RPMI8226 (cell line): Measurements from ENCODE around the gene NME9.

Source experiments
- DNase-seq: peaks from one replicate; pipeline ENCODE4 v3.0.0-alpha.2; 2015

Gene NME9

DNA sequence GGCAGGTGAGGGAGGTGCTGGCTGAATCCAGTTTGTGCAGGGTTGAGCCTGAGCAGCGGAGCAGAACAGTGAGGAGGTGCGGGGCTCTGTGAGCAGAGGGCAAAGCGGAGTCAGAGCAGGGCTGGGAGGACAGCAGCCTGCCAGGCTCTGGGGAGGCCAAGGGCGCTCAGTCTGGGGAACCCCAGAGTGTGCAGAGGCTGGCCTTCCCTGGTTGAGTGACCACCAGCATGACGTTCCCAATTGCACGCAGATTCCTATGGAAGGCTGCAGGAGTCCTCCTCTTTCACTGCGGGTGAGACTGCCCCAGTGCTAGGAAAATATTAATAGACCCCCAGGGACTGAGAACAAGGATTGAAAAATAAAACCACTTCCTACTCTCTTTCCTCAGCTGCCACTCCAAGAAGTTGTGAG is 31.9 kb upstream of the NME9 start:
- DNase-seq, result no peak

DNA sequence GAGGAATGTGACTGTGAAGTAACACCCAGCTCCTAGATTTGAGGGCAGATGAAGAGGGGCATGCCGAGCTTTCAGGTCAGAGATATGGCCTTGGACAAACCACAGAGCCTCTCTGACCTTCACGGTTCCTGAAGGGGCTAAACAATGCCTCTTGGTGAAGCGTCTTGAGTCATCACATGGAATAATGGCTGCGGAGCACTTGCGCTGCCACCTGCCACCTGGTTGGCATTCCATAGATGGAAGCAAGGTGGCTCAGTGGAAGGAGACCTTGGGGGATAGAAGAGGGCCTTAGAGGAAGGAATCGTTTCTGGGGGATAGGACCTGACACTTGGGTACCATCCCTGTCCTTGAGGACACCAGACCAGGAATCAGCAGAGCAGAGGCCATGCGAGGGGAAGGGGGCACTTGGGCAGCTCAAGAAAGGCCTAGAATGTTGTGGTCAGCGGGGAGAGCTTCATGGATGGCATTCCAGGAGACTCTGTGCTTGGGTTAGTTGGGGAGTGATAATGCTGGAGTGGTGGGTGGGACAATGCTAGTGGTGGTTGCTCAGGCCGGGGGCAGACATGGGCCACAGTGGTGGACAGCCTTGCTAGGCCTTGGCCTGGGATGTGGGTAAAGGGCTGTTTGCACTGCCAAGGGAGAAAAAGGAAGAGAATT is 31.3 kb upstream of the NME9 start:
- no peak for DNase-seq

DNA sequence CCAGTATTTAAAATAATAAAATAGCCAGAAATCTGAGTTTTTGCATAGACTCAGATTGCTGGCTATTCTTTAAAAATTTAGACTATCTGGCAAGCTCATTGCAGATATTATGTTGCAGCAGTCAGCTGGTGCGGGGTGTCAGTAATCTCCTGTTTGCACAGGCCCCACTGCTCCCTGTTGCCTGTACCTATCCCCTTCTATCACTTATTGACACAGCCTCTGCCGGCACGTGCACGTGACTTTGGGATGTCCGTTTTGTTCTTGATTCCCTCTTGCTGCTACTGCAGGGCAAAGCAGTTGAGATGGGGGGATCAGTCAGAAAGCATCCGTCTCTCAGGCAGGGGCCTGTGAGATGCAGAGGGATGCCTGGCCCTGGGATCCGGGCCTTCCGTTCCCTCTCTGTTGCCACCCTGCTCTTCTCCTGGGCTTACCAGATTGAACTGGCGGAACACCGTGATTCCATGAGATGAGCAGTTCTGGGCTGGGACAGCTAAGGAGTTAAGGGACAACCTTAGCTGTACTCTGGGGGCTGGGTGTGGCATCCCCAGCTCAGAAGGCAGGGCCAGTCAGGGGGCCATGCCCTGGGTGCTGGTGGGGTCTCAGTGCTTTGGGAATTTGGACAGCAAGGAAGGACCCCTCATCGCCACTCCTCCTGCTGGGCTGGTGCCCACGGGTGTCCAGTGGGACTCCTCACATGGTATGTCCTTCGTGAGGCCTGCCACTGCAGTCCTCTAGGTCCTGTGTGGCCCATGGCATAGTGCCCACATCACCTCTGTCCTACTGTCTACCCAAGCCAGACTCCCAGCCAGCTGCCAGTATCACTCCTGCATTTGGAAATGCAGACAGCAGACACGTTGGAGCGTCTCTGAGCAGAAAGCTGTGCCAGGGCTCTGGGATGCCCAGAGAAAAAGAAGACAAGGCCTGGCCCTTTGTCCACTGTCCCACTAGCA is 30.5 kb upstream of the NME9 start:
- DNase-seq, result no peak

DNA sequence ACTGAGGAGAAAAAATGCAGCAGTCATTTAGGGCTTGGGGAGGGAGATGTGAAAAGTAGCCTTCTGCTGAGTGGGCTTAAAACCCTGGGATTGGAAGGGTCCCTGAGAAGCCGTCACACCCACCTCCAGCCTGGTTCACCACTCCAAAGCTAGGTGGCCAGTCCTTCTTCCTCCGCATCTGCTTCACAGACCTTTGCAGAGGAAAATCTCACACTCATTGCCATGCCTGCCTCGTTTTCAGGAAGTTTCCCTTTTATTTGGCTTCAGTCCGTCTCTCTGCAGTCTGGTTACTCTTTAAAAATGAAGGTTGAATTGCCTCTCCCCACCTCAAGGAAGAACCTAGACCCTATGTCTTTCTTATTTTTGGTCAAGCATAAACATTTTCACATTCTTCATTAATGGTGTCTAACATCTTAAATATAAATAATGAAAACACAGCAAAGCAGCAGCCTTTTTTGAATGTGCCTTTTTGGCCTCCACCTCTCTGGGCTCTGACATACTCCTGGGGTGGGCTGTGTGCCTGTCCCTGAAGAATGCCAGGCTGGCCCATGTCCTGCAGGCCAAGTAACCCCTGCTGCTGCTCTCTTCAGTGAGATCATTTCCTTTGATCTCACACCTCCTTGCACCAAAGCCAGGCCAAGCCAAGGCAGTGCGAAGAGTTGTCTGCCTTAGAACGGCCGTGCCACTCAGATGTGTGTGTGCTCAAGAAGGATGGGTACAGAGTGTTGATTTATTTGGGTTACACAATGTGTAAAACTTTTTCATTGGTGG is 29.7 kb upstream of the NME9 start:
- DNase-seq, result no peak

DNA sequence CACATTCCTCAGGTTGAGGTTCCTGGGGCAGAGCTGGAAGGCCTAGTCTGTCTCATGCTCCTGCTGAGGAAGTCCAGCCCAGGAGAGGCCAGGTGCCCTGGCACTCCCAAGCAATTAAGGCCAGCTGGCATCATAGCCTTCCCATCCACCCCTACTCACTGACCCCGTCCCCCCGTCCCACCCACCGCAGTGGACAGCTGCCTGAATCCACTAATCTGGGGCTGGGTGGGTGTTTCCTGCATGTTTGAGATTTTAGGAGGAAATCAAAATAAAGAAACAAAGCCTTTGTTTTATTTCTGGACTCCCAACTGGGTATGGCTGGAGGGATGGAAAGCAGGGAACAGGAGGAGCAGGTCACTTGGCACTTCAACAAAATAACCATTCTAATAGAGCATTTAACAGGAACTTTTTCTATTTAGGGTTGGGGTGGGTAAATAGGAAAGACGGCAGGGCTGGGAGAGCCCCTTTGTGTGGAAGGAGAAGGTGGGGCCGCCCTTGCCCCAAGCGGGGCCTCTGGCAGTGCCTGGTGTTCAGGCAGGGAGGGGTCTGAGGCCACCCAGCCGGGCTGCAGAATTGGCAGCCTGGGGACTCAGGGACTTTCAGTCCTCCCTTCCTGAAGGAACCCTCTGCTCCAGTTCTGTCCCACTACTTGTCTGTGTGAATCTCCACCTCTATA is 27.2 kb upstream of the NME9 start:
- no peak for DNase-seq

DNA sequence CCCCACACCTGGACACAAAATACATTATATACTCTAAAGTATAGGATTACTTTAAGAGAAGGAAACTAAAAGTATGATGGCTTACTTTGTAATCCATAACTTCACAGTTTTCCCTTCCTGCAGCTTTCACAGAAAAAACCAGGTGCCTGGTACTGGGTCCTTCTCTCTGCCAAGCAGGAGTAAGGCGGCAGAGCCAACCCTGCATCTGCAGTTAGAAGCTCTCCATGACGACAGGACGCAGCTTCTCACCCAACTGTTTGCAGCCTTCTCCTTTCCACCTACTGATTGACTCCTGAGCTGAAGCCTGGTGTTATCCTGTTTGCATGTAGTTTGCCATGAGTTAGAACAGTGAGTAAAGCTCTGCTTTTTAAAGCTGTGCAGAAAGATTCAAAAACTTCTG is 25.4 kb upstream of the NME9 start:
- no peak for DNase-seq

DNA sequence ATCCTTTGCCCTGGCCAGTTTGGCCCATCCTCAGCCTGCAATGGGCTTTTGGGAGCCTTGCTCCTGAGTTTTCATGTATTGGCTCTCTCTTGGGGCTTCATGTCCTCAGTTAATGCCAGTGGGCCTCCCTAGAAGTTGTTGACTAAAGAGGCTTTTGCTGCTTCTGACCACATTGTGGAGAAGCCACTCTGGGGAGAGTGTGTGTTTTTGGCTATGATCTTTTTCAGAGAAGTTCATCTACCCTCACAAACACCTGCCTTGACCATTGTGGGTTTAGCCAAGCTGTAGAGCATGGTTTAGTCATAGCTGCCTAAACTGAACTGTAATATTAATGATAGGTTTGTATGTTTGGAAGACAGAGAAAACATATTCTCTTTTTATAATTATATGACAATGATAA is 24.7 kb upstream of the NME9 start:
- DNase-seq, result no peak

DNA sequence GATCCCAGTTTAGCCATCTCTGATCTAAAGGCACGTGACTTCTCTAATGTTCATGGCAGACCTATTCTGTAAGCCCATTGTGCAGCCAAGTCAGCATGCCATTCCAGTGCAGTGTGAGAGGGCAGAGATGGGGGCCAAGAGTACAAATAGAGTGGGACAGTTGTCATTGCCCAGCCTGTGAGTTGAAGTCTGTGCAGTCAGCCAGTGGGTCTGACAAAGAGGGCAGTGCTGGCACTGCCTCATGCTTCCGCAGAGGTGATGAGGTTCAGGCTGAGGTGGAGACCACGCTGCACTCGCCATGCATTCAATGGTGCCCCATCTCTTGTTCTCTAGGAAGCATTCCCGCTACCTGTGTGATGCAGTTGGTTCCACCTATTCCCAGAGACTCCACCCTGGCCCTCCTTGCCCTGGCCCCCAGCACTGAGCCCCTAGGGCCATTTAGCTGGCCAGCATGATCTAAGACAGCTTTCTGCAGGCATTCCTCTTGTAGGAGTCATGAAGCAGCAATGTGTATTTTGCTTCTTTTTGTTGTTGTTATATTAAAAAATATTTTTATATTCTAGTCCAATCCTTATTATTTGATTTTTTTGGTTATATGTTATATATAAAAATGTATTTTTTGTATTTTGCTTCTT is 22.4 kb upstream of the NME9 start:
- no peak for DNase-seq

DNA sequence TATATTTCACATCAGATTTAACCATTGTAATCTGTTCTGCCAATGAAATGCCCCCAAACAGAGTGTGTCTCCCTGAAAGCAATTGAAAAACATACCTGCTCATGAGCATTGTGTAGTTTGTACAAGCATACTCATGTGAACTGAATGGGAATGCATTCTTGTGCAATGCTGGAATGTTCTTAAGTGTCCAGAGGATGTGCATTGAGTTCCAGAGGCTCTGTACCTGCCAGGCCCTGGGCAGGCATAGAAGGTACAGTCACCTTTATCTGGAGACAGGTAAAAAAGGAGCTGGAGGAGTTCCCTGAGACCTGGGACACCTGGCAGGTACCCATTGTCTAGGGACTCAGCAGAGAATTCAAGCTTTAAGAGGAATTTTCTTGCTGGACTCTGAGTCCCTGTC is 21.5 kb upstream of the NME9 start:
- DNase-seq, result no peak

DNA sequence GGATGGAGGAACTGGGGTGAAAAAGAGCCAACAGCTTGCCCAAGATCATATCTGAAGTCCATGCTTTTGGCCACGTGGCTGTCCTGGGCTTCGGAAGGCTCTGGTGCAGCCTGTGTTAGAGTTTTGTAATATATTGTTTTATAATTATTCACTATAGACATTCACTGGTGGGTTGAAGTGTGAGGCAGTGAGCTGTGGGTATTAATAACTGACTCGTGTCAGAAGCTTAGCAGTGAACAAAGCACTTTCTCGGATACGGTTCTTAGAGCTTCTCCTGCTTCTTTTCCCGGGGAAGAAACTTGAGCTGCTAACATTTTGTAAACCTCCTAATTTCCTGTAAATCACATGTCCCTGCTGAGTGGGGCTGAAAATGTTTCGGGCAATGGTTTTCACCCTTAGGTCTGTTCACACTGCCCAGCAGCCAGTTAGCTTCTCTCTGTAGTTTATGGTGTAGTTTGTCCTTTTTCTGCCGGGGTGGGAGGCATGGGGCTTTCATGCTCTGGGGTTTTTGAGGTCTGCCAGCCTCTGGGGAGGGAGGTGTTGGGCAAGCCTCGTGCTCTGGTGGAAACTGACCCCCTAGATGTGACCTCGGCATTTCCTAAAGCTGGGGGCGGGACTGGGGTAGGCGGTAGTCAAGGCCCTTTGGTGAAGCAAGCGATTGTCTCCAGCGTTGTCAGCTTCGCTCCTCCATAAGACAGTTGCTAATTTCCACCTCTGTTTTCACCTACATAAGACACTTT is 20.4 kb upstream of the NME9 start:
- no peak for DNase-seq

DNA sequence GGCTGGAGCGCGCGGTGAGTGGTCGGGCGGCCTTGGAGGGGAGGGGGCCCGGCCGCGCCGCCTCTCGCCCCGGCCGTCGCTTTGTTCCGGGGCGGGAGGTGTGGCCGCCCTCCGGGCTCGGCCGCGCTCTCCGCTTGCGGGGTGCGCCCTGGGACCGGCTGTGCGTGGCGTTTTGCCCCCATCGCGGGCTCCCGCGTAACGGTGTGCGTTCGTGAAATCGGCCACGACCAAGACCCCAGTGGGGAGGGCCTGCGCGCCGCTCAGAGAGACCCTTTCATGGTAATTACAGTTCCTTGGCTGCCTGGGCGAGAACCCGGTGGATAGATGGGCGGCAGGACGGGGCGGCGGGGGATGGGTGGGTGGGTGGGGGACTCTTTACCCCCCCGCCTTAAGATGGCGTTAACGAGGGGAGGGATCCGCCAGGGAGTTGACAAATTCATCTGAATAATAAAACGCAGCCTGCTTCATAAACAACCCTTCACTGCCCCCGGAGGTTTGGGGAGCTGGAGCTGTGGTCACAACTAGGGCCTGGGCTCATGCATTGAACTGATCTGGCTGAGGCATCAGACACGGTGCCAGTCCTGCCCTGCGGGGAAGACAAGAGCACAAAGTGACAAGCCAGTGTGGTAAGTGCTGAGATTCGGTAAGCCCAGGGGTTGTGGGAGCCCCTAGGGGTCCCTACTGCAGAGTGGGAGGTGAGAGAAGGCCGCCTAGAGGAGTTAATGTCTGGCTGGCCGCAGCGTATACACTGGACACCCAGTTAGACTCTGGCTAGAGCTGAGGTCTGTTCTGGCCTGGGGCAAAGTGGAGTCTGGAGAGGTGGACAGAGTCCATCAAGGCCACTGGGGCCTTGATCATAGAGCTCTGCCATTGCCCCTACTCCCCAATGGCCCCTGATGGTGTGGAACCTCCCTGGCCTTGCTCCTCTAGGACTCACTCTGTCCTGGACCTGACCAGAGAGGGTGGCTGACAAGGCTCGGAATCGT is 19.4 kb upstream of the NME9 start:
- DNase-seq, result peak; percentile 10

DNA sequence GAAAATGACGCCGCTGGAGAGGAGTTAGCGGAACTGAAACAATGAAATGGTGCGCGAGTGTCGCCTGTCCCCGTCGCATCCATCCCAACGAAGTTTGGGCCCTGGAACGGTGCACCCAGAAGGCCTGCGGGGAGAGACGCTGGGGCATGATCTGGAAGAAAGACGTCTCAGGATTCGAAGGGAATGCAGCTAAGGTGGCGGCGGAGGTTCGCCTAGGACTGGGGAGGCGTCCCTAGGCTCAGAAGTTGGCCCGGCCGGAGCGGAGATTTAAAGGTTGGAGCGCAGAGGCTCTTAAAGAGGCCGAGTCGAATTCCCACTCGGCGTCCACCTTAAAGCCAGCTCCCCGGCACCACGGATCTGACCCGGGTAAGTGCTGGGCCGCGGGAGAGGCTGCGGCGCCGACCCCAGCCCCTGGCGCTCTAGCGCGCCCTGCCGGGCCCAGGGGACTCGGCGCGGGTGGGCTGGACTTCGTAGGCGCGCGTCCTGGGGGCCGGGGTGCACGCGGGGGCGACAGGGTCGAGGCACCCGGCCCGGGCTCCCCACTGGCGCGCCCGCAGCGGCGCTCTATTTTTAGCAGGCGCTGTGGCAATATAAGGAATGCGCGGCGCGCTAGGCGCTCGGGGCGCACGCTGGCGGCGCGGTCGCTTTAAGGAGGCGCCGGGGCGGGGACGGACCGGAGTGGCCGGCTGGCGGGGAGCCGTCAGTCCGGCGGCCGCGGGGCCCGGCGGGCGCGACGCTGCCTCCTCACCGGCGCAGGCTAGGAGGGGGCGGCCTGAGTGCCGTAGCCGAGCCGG is 18.5 kb upstream of the NME9 start, which contains the start of gene MRAS:
TSS of gene MRAS (plus strand) at position 620 of the 794 bp plus-strand sequence. CDS start 24,305 bp downstream, outside the sequence.
- DNase-seq, result peak; percentile 70

DNA sequence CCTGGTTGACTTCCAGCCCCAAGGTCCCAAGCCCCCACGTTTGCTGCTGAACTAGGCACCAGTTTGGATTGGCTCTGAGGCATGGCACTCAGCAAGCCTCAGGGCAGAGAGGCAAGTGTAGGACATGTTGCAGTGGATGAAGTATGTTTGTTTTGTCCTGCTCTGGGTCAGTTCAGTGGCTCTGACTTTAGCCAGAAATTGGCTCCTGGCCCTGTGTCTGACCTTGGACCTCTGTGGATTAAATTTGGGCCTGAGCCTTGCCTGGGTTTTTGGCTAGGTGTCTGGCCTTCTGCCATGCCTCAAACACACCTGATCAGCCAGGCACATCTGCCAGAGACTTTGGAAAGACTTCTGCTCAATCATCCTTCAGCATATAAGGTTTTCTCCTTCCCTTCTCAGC is 15.1 kb upstream of the NME9 start:
- DNase-seq, result no peak

DNA sequence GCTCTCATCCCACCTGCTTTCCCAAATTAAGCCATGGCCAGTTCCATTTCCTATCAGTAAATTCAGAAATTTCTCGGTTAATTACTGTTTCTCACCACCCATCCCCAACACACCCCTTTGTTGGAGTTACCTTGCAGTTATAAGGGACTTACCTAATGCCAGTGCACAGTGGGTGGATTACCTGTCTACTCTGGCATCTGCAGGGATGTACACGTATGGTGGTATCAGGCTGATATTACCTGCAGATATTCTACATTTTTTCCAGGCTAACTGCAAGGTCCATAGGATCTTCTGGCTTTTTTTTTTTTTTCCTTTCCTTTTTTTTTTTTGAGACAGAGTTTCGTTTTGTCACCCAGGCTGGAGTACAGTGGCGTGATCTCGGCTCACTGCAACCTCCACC is 10.9 kb upstream of the NME9 start:
- no peak for DNase-seq

DNA sequence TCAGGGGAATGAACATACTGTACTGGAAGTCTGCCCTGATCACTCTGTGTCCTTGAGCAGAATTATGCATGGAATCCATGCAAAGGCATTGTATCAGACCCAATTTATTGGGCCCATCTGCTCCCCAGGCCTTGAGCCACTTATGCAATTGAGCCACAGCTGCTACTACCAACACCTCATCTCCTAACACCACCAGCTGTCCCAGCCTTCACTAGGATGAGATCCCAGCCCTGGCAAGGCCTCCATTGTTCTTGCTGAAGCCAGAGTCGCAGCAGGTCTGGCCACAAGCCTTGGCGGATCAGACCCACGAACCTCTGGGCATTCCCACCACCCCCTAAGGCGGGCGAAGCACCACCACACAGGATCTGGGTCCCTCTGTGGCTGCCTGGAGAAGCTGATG is 9.2 kb upstream of the NME9 start:
- DNase-seq, result no peak

DNA sequence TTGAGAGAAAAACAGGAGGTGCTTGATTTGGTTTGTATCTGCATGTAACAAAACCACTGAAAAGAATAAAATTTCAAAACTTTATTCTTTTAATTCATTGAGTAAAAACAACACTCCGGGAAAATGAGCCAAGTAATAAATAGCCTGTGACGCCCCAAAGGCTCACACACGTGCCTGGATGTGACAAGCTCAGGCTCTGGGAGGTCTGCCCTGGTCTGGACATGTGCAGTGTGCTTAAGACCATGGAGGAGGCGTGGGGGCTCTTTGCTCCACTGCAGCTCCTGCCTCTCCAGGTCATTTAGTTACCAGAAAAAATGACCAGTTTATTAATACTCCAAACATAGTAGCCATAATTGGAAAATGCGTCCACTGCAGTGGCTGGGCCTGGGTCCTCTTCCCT is 8.6 kb upstream of the NME9 start:
- no peak for DNase-seq

DNA sequence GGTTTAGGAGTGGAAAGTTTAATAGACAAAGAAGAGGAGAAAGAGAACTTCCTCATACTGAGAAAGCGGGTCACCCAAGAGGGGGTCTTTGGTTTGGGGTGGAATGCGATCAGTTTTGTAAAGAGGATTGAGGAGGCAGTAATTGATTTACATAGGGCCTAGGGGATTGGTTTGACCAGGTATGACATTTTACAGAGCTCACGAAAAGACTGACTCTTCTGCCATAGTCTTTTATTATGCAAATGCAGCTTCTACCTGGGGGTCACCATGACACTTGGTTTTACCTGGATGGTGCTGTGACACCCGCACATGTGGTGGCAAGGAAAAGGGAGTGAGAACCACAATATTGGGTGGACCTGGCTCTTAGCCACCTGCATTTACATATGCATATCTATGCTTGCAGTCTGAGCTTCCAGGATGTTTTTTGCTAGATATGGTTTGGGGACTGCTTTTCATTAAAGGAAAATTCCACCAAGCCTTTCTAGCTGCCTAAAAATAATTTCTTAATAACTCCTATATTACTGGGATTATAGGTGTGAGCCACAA is 6.9 kb upstream of the NME9 start:
- DNase-seq, result no peak

DNA sequence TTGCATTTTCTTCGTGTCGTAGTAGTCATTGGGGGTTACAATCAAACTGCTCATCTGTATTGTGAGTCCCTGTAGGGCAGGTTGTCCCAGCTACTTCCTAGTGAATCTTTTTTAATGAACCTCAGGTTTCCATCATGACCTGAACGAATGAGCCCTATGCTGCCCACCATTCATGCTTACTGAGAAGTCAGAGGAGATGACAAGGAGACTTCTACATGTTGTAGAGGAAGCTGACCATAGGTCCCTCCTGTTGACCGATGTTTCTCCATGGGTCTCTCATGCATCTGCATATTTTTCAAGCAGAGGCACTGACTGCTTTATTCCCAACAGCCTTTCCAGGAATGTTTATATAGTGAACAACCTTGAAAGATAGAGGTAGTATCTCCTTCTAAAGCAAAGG is 5.0 kb upstream of the NME9 start:
- DNase-seq, result no peak

DNA sequence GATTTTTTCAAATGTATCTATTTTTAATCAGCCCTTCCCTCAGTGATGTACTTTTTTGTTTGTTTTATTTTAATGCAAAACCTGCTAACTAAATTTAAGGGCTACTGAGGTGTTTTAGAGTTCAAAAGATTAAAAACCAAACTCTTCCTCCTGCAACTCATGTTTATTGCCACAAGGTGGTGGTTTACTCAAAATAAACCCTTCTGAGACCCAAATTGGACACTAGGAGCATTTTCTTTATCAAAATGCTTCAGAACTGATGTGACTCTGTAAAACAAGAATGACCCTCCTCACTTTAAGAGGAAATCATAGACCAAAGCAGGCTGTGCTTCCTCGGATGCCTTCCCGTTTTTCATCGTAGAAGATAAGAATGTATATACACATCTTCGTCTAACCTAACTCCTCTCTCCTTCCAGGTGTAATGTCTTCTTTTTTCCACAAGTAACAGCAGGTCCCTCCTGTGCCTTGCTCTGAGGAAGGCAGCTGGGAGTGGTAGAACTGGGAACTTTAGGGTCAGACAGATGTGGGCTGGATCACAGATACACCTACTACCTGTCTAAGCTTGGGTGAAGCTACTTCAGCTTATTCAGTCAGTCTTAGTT is 2.9 kb upstream of the NME9 start:
- DNase-seq, result peak; percentile 31
